Posterior vena cava (tissue), 2 donors: Measurements from ENCODE around the gene EDIL3. TPM values are rescaled to one million over a fixed set of nuclear protein-coding genes. Genes with fewer than 3 reads are reported as not detected.

Experiments used
- DNase-seq: peaks from one replicate; pipeline ENCODE4 v3.0.0-alpha.2; 2020; ENCODE audit warnings: low spot score
- intact Hi-C, 2 donors: fragments of 100-400 bp; cut with DNase I; formaldehyde crosslinking; loops; one replicate each; pipeline versions ENCODE4 v1.14.1 to v1.14.2; 2022 to 2023
- total RNA-seq, 2 donors: library from RNA; stranded (reverse); fragmentation: NEBNext Ultra II Directional; extraction: Animal tissue kit (Norgen Biotek cat#: 25700); gene quantifications; one replicate each; pipeline ENCODE4 v1.2.1, GENCODE V29; 2021
- donor health status: DM: yes; HTN: yes; CAD: no.
- donor health status: DM: yes; HTN: yes; CAD: no.

The EDIL3 gene
- total RNA-seq, 2 donors from 2014 or later = 117 to 143 TPM

DNA sequence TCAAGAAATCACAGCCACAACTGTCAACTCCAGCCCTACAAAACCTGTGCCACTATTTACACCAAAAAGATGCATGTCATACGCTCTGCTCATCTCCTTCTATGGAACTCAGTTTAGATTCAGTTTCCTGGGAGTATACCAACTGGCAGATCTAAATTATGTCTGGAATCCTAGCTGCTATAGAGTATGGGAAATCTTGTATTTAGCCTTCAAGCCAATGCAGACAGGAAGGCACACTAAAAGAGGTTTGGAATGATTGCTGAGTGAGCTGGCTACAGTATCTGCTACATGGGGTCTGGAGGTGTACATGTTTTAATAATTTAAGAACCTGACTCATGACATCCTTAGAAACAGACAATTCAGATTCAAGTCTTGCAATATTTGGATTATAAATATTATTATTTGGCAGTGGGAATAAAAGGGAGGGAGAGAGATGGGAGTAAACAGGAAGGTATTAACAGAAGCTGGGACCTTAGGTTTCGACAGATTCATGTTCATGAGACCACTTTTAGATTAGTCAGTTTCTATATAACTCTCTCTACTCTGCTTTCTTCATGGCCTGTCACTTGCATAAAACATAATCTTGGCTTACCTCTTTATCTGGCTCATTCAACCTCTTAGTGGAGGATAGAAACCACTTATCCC lies 485.2 kb downstream of the EDIL3 start:
- intact Hi-C loops = no loop called here
- DNase-seq = no peak

DNA sequence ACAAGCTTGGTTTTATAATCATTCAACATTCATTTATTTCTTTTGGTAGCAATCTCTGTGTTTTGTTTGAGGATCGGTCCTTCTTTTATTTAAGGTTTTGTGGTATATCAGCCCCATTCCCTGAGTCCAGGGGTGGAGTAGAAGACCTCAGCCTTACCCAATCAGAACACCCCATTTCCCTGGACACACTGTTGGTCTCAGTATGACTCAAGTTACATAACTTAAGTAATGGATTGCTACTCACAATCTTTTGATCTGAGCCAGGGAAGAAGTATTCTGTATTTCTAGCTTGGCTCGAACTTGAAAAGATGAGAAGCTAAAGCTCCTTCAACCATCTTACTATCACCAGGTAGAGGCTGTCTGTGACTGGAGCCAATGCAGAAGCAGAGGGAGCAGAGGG lies 488.8 kb downstream of the EDIL3 start:
- intact Hi-C loops = no loop called here
- DNase-seq = no peak

DNA sequence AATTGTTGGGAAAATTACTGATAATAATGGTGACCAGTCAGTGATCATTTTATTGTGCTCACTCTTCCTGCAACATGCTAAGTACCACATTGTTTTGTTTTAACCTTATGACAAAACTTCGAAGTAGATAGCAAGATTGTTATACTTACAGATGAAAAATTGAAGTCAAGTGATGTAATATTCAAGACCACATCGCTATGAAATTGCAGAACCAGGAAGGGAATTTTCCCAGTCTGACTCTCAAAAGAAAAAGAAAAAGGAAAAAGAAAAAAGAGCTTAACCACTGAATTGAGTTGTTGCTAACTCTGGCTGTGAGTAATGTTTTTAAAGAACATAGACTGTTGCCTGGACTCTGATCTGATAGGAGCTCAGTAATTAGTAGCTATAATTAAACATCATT lies 493.4 kb downstream of the EDIL3 start:
- intact Hi-C loops = no loop called here
- DNase-seq = no peak
